SKM-1 treated with dmso at 0.1 percent for 144 hours (cell line): ENCODE data around the gene HOXB3.
A peak's percentile ranks its signal among the peaks of the same experiment; 100 is the strongest.

Source experiments
- DNase-seq: peaks from one replicate; lab custom pipeline; 2025; ENCODE audit not compliant: unreplicated experiment; lab: John Stamatoyannopoulos, UW

HOXB3 gene

GRCh38 chr17:48588528-48588927 lies 1.5 kb downstream of the HOXB3 start:
- no peak for DNase-seq

GRCh38 chr17:48588074-48588415 lies 2.0 kb downstream of the HOXB3 start:
- no peak for DNase-seq

GRCh38 chr17:48587276-48588073 lies 2.6 kb downstream of the HOXB3 start:
- no peak for DNase-seq

- no peak for DNase-seq
These were observed 3.4 kb downstream of the HOXB3 start for GRCh38 chr17:48586355-48587258.

- no peak for DNase-seq
These were observed 5.8 kb downstream of the HOXB3 start for GRCh38 chr17:48584223-48584741.

- no peak for DNase-seq
These were observed 6.3 kb downstream of the HOXB3 start for GRCh38 chr17:48583708-48584222.

GRCh38 chr17:48582750-48583069 lies 7.3 kb downstream of the HOXB3 start:
- DNase-seq, result no peak

- no peak for DNase-seq
These were observed 10.1 kb downstream of the HOXB3 start for GRCh38 chr17:48579760-48580554.

- no peak for DNase-seq
These were observed 10.6 kb downstream of the HOXB3 start for GRCh38 chr17:48579471-48579759.

- DNase-seq, result no peak
These were observed 11.2 kb downstream of the HOXB3 start for GRCh38 chr17:48578616-48579470.

- peak; percentile 80 for DNase-seq
These were observed 12.0 kb downstream of the HOXB3 start, which contains the start of gene HOXB4 for GRCh38 chr17:48577946-48578615. Gene HOXB4 (minus strand): TSS chr17:48578350. CDS start chr17:48578319, 31 bp downstream.

- no peak for DNase-seq
These were observed 12.6 kb downstream of the HOXB3 start for GRCh38 chr17:48577330-48577945.

- no peak for DNase-seq
These were observed 13.3 kb downstream of the HOXB3 start for GRCh38 chr17:48576479-48577309.

GRCh38 chr17:48575673-48576478 lies 14.2 kb downstream of the HOXB3 start:
- no peak for DNase-seq

GRCh38 chr17:48575066-48575582 lies 14.9 kb downstream of the HOXB3 start:
- no peak for DNase-seq

- DNase-seq, result no peak
These were observed 15.5 kb downstream of the HOXB3 start for GRCh38 chr17:48574505-48575065.

GRCh38 chr17:48571826-48572417 lies 18.1 kb downstream of the HOXB3 start:
- no peak for DNase-seq
